Measurements from ENCODE around the gene STOML3.

DNA sequence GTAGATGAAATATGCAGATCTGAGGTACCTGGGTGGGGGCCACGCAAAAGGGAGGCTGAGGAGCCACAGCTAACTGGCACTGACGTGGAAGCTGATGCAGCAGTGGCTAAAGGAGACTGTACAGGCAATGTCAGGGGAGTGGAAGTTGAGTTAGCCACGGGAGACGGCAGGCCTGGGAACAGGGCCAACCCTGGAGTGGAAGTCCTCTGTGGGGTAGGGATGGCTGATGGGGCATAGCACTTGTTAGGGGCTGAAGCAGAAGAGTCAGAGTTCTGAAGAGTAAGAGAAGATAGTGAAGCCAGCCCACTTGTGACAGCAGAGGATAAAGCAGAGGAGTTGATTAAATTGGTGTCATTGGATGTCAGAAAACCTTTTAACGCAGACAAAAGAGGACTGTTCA is 22.8 kb upstream of the STOML3 start:
- no peak for TF ChIP-seq CTCF (IDR thresholded peaks at IDR 0.05)
- TF ChIP-seq POLR2A (IDR thresholded peaks at IDR 0.05), result no peak
